Liver (tissue), 9 donors: Measurements from ENCODE around the gene LTBP4. TPM values are rescaled to one million over a fixed set of nuclear protein-coding genes. Genes with fewer than 3 reads are reported as not detected.

ENCODE experiments used
- DNase-seq: peaks from one replicate; pipeline ENCODE4 v3.0.0-alpha.2; 2017; ENCODE audit warnings: low spot score
- H3K27ac ChIP-seq, 2 donors: one replicate each; pipeline ENCODE4 v1.7.0; 2013; ENCODE audit warnings: inconsistent platforms in 2 of 2, low read length in 2 of 2, control low read depth in 1 of 2, low read depth in 1 of 2, mild to moderate bottlenecking in 1 of 2
- H3K27me3 ChIP-seq, 4 donors: one replicate each; pipeline versions ENCODE4 v1.6.1 to v1.7.0; 2013; ENCODE audit warnings: low read length in 3 of 4, inconsistent platforms in 1 of 4, mild to moderate bottlenecking in 1 of 4, moderate library complexity in 1 of 4; ENCODE audit not compliant: control insufficient read depth in 4 of 4, insufficient read depth in 4 of 4
- H3K36me3 ChIP-seq, 4 donors: one replicate each; pipeline versions ENCODE4 v1.6.1 to v1.7.0; 2013; ENCODE audit warnings: low read length in 3 of 4, mild to moderate bottlenecking in 3 of 4, low read depth in 1 of 4, moderate library complexity in 1 of 4; ENCODE audit not compliant: control insufficient read depth in 4 of 4, insufficient read depth in 3 of 4
- H3K4me1 ChIP-seq, 4 donors: one replicate each; pipeline versions ENCODE4 v1.6.1 to v1.7.0; 2013; ENCODE audit warnings: low read length in 3 of 4, mild to moderate bottlenecking in 3 of 4, moderate library complexity in 1 of 4; ENCODE audit not compliant: control insufficient read depth in 4 of 4, insufficient read depth in 4 of 4
- H3K4me3 ChIP-seq, 3 donors: one replicate each; pipeline versions ENCODE4 v1.6.1 to v1.7.0; 2013; ENCODE audit warnings: low read length in 3 of 3, control low read depth in 1 of 3, low read depth in 1 of 3, mild to moderate bottlenecking in 1 of 3
- H3K9ac ChIP-seq, 2 donors: one replicate each; pipeline ENCODE4 v1.7.0; 2013; ENCODE audit warnings: low read length in 2 of 2, mild to moderate bottlenecking in 2 of 2, moderate library complexity in 2 of 2, control low read depth in 1 of 2, low read depth in 1 of 2
- H3K9me3 ChIP-seq, 4 donors: one replicate each; pipeline versions ENCODE4 v1.6.1 to v1.7.0; 2013; ENCODE audit warnings: low read length in 3 of 4; ENCODE audit not compliant: control insufficient read depth in 4 of 4
- EGR1 ChIP-seq, 2 donors: IDR thresholded peaks; 2 replicates each; pipeline ENCODE4 v1.6.1; 2016 to 2018; ENCODE audit warnings: antibody characterized with exemption in 2 of 2, low read depth in 2 of 2
- FOXA1 ChIP-seq: IDR thresholded peaks from 2 replicates; pipeline ENCODE4 v1.6.1; 2016; ENCODE audit warnings: antibody characterized with exemption
- FOXA2 ChIP-seq: IDR thresholded peaks from 2 replicates; pipeline ENCODE4 v1.6.1; 2016; ENCODE audit warnings: antibody characterized with exemption
- GABPA ChIP-seq, 2 donors: IDR thresholded peaks in 1 of 2; conservative IDR thresholded peaks in 1 of 2; 2 replicates each; pipeline ENCODE4 v1.6.1; 2016; ENCODE audit warnings: antibody characterized with exemption in 2 of 2, mild to moderate bottlenecking in 1 of 2, moderate library complexity in 1 of 2
- HNF4A ChIP-seq, 2 donors: conservative IDR thresholded peaks; 2 replicates each; pipeline ENCODE4 v1.6.1; 2016; ENCODE audit warnings: antibody characterized with exemption in 2 of 2, mild to moderate bottlenecking in 2 of 2
- HNF4G ChIP-seq: IDR thresholded peaks from 2 replicates; pipeline ENCODE4 v1.6.1; 2016; ENCODE audit warnings: antibody characterized with exemption
- JUND ChIP-seq, 2 donors: IDR thresholded peaks; 2 replicates each; pipeline ENCODE4 v1.6.1; 2016; ENCODE audit warnings: antibody characterized with exemption in 2 of 2
- NR2F2 ChIP-seq: IDR thresholded peaks from 2 replicates; pipeline ENCODE4 v1.6.1; 2016; ENCODE audit warnings: antibody characterized with exemption
- RAD21 ChIP-seq, 2 donors: IDR thresholded peaks; 2 replicates each; pipeline ENCODE4 v1.6.1; 2016; ENCODE audit warnings: antibody characterized with exemption in 2 of 2, mild to moderate bottlenecking in 2 of 2
- RXRA ChIP-seq, 2 donors: IDR thresholded peaks; 2 replicates each; pipeline ENCODE4 v1.6.1; 2017 to 2018; ENCODE audit warnings: antibody characterized with exemption in 2 of 2, mild to moderate bottlenecking in 1 of 2
- SP1 ChIP-seq: IDR thresholded peaks from 2 replicates; pipeline ENCODE4 v1.6.1; 2018; ENCODE audit warnings: antibody characterized with exemption, mild to moderate bottlenecking
- TAF1 ChIP-seq: conservative IDR thresholded peaks from 2 replicates; pipeline ENCODE4 v1.6.1; 2016; ENCODE audit warnings: antibody characterized with exemption, mild to moderate bottlenecking
- YY1 ChIP-seq: IDR thresholded peaks from 2 replicates; pipeline ENCODE4 v1.6.1; 2016; ENCODE audit warnings: antibody characterized with exemption, mild to moderate bottlenecking
- WGBS: extraction: QIAGEN DNeasy Blood & Tissue Kit; methylation state at CpG from one replicate; pipeline ENCODE4 v1.1.7; 2013; 5-methylcytosine and 5-hydroxymethylcytosine counted together
- polyA plus RNA-seq, 2 donors: library from polyadenylated mRNA; stranded (reverse) in 1 of 2; unstranded in 1 of 2; fragments of 200-250 nt in 1 of 2; fragments of >200 nt in 1 of 2; fragmentation: Nextera tagmentation in 1 of 2; extraction: Ambion mirVana in 1 of 2; gene quantifications; one replicate each; pipeline versions ENCODE4 v1.2.1 to v1.2.3, GENCODE V29; 2013 to 2015
- total RNA-seq, 2 donors: library from RNA; depleted of rRNA; stranded (reverse); fragments of >200 nt; gene quantifications; one replicate each; pipeline ENCODE4 v1.2.3, GENCODE V29; 2014
- TF ChIP-seq, protein P1 (sequence below): IDR thresholded peaks from 2 replicates; pipeline ENCODE4 v1.6.1; 2016; ENCODE audit warnings: antibody characterized with exemption
- TF ChIP-seq, protein P2 (sequence below): IDR thresholded peaks from 2 replicates; pipeline ENCODE4 v1.6.1; 2016; ENCODE audit warnings: antibody characterized with exemption
- TF ChIP-seq, protein P3 (sequence below): IDR thresholded peaks from 2 replicates; pipeline ENCODE4 v1.6.1; 2016; ENCODE audit warnings: antibody characterized with exemption, mild to moderate bottlenecking
- TF ChIP-seq, protein P4 (sequence below): fragments of 150-350 bp; IDR thresholded peaks from 2 replicates; pipeline ENCODE4 v1.5.1; 2017; ENCODE audit warnings: improper control_type of control experiment, low read depth, low read length; ENCODE audit not compliant: missing input control
- TF ChIP-seq, protein P5 (sequence below): IDR thresholded peaks from 2 replicates; pipeline ENCODE4 v1.6.1; 2016; ENCODE audit warnings: antibody characterized with exemption
- donor health status: healthy.
- donor health status: healthy.
- donor health status: healthy.
- donor health status: healthy.
- donor health status: healthy.

LTBP4 gene
- total and polyA plus RNA-seq, 4 donors = 9.6 to 28.7 (median 17.8) TPM

DNA sequence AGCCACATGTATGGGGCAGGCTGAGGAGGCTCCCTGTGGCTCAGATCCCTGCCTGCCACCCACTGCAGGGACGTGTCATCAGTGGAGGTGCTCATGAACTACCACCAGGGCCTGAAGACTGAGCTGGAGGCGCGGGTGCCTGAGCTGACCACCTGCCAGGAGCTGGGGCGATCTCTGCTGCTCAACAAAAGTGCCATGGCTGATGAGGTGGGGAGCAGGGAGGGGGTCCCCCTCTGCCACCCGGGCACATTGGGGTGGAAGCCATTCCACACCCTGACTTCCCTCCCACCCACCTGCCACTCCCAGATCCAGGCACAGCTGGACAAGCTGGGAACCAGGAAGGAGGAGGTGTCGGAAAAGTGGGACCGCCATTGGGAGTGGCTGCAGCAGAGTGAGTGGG is 35.8 kb upstream of the LTBP4 start:
- Histone ChIP-seq H3K4me3 (no peak overlapping the region), H3K9ac (no peak overlapping the region), H3K27ac (no peak overlapping the region), H3K27me3 (peaks cover 0 to 4% (median 3%) of the 10 kb centered on the region in 4 donors), H3K4me1 (peaks cover 2 to 6% (median 3%) of the 10 kb centered on the region in 4 donors), H3K9me3 (no peaks in the 10 kb centered on the region), H3K36me3 (no peaks in the 10 kb centered on the region)
- TF ChIP-seq, protein P1, sequence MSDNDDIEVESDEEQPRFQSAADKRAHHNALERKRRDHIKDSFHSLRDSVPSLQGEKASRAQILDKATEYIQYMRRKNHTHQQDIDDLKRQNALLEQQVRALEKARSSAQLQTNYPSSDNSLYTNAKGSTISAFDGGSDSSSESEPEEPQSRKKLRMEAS = no peak
- TF ChIP-seq RXRA (IDR thresholded peaks at IDR 0.05) (no peak), FOXA1 (no peak), HNF4G (no peak), NR2F2 (no peak), SP1 (no peak), JUND (IDR thresholded peaks at IDR 0.05) (no peak), FOXA2 (no peak), TAF1 (no peak), YY1 (no peak)
- TF ChIP-seq, protein P2, sequence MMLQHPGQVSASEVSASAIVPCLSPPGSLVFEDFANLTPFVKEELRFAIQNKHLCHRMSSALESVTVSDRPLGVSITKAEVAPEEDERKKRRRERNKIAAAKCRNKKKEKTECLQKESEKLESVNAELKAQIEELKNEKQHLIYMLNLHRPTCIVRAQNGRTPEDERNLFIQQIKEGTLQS = no peak
- TF ChIP-seq, protein P3, sequence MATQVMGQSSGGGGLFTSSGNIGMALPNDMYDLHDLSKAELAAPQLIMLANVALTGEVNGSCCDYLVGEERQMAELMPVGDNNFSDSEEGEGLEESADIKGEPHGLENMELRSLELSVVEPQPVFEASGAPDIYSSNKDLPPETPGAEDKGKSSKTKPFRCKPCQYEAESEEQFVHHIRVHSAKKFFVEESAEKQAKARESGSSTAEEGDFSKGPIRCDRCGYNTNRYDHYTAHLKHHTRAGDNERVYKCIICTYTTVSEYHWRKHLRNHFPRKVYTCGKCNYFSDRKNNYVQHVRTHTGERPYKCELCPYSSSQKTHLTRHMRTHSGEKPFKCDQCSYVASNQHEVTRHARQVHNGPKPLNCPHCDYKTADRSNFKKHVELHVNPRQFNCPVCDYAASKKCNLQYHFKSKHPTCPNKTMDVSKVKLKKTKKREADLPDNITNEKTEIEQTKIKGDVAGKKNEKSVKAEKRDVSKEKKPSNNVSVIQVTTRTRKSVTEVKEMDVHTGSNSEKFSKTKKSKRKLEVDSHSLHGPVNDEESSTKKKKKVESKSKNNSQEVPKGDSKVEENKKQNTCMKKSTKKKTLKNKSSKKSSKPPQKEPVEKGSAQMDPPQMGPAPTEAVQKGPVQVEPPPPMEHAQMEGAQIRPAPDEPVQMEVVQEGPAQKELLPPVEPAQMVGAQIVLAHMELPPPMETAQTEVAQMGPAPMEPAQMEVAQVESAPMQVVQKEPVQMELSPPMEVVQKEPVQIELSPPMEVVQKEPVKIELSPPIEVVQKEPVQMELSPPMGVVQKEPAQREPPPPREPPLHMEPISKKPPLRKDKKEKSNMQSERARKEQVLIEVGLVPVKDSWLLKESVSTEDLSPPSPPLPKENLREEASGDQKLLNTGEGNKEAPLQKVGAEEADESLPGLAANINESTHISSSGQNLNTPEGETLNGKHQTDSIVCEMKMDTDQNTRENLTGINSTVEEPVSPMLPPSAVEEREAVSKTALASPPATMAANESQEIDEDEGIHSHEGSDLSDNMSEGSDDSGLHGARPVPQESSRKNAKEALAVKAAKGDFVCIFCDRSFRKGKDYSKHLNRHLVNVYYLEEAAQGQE = no peak
- 81% methylated on average over 7 of the region's 7 CpGs for WGBS
- DNase-seq = no peak

DNA sequence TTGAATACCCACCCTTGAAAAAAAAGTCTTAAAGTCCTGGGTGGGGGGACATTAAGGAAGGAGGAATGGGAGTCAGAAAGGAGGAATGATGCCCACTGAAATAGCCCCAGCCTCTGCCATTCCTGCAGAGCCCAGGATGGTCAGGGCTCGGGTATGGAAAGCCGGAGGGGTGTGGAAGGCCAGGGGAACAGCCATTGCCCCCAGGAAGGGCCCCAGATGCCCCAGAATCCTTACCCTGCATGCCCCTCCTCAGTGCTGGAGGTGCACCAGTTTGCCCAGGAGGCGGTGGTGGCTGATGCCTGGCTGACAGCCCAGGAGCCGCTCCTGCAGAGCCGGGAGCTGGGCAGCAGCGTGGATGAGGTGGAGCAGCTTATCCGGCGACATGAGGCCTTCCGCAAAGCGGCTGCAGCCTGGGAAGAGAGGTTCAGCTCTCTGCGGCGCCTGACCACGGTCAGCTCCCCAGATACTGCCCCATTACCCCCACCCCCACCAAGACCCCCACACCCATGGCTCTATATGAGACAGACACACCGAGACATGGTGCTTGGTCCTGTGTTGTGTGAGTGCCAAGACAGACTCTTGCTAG is 35.2 kb upstream of the LTBP4 start:
- no peak overlapping the region for H3K9ac ChIP-seq
- no peak overlapping the region for H3K4me3 ChIP-seq
- DNase-seq = no peak
- H3K36me3 ChIP-seq = no peaks in the 10 kb centered on the region
- H3K9me3 ChIP-seq = no peaks in the 10 kb centered on the region
- TF ChIP-seq SP1 (no peak), RAD21 (IDR thresholded peaks at IDR 0.05) (no peak), HNF4G (no peak), FOXA2 (no peak), HNF4A (conservative IDR thresholded peaks at IDR 0.05) (no peak), GABPA (IDR thresholded peaks at IDR 0.05 in 1 of 2, conservative IDR thresholded peaks at IDR 0.05 in 1 of 2) (no peak), JUND (IDR thresholded peaks at IDR 0.05) (no peak), YY1 (no peak), FOXA1 (no peak), TAF1 (no peak), EGR1 (IDR thresholded peaks at IDR 0.05; ENCODE audit: low read depth in 2 of 2) (no peak), NR2F2 (no peak)
- TF ChIP-seq, protein P1 = no peak
- TF ChIP-seq, protein P2 = no peak
- TF ChIP-seq, protein P4, sequence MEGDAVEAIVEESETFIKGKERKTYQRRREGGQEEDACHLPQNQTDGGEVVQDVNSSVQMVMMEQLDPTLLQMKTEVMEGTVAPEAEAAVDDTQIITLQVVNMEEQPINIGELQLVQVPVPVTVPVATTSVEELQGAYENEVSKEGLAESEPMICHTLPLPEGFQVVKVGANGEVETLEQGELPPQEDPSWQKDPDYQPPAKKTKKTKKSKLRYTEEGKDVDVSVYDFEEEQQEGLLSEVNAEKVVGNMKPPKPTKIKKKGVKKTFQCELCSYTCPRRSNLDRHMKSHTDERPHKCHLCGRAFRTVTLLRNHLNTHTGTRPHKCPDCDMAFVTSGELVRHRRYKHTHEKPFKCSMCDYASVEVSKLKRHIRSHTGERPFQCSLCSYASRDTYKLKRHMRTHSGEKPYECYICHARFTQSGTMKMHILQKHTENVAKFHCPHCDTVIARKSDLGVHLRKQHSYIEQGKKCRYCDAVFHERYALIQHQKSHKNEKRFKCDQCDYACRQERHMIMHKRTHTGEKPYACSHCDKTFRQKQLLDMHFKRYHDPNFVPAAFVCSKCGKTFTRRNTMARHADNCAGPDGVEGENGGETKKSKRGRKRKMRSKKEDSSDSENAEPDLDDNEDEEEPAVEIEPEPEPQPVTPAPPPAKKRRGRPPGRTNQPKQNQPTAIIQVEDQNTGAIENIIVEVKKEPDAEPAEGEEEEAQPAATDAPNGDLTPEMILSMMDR = no peak
- TF ChIP-seq, protein P5, sequence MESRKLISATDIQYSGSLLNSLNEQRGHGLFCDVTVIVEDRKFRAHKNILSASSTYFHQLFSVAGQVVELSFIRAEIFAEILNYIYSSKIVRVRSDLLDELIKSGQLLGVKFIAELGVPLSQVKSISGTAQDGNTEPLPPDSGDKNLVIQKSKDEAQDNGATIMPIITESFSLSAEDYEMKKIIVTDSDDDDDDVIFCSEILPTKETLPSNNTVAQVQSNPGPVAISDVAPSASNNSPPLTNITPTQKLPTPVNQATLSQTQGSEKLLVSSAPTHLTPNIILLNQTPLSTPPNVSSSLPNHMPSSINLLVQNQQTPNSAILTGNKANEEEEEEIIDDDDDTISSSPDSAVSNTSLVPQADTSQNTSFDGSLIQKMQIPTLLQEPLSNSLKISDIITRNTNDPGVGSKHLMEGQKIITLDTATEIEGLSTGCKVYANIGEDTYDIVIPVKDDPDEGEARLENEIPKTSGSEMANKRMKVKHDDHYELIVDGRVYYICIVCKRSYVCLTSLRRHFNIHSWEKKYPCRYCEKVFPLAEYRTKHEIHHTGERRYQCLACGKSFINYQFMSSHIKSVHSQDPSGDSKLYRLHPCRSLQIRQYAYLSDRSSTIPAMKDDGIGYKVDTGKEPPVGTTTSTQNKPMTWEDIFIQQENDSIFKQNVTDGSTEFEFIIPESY = no peak
- 71% methylated on average over 14 of the region's 14 CpGs for WGBS
- H3K27me3 ChIP-seq = peaks cover 0 to 4% (median 3%) of the 10 kb centered on the region in 4 donors
- peaks cover 2 to 6% (median 3%) of the 10 kb centered on the region in 4 donors for H3K4me1 ChIP-seq
- H3K27ac ChIP-seq = no peak overlapping the region
